Measurements from ENCODE around the gene EIF4EBP2. TPM values are rescaled to one million over a fixed set of nuclear protein-coding genes. Genes with fewer than 3 reads are reported as not detected.

The EIF4EBP2 gene
- total RNA-seq, 1 experiment from 2014 or later, result 93.2 TPM

- H3K56ac ChIP-seq (ENCODE audit: insufficient read length, low read depth, low read length), result no peak overlapping the region
- no peak overlapping the region for H3K23ac ChIP-seq (ENCODE audit: insufficient read length, low read depth, low read length)
- no peaks in the 10 kb centered on the region for H3K4me1 ChIP-seq (ENCODE audit: insufficient read depth, low read length)
- no peak overlapping the region for H3K14ac ChIP-seq (ENCODE audit: insufficient read depth, low read length)
- H2BK15ac ChIP-seq (ENCODE audit: low read depth, low read length), result no peak overlapping the region
- no peaks in the 10 kb centered on the region for H3K9me3 ChIP-seq (ENCODE audit: control insufficient read depth, low read depth, low read length)
- no peaks in the 10 kb centered on the region for H3K23me2 ChIP-seq (ENCODE audit: insufficient read length, low read depth, low read length, poor library complexity, severe bottlenecking)
- H3K9ac ChIP-seq (ENCODE audit: extremely low read depth, insufficient read length, low read length), result no peak overlapping the region
- no peak overlapping the region for H3K27ac ChIP-seq (ENCODE audit: insufficient read length, low read depth, low read length)
- no peak overlapping the region for H3K18ac ChIP-seq (ENCODE audit: insufficient read length, low read depth, low read length)
- H4K5ac ChIP-seq (ENCODE audit: insufficient read length, low read depth, low read length), result no peak overlapping the region
- H4K20me1 ChIP-seq (ENCODE audit: control insufficient read depth, insufficient read depth, insufficient read length), result no peaks in the 10 kb centered on the region
- no peak overlapping the region for H2BK5ac ChIP-seq (ENCODE audit: insufficient read length, low read length)
- DNase-seq, result no peak
- H3K4me2 ChIP-seq (ENCODE audit: insufficient read depth, insufficient read length, low read length), result no peak overlapping the region
- H4K8ac ChIP-seq (replicated peaks; ENCODE audit: insufficient read length, low read depth, low read length), result no peak overlapping the region
- no peak overlapping the region for H2BK12ac ChIP-seq (ENCODE audit: insufficient read length, low read depth, low read length)
- no peaks in the 10 kb centered on the region for H3K27me3 ChIP-seq (ENCODE audit: insufficient read depth, low read length)
- H3K79me2 ChIP-seq (ENCODE audit: insufficient read depth, low read length), result no peaks in the 10 kb centered on the region
- Mint-ChIP-seq H3K27ac (peak overlapping the region in 2 of 3 experiments; percentile 49 to 71; a peak in 2 of 7 replicates), H3K4me3 (no peak overlapping the region), H3K36me3 (ENCODE audit: insufficient read depth in 1 of 3, low read depth in 3 of 3) (peaks cover 16 to 31% (median 24%) of the 10 kb centered on the region in 3 experiments), H3K27me3 (ENCODE audit: low read depth) (peaks cover 4% of the 10 kb centered on the region), H3K4me1 (peaks cover 23 to 26% of the 10 kb centered on the region in 2 experiments), H3K9me3 (peaks cover 4 to 7% of the 10 kb centered on the region in 2 experiments; a peak in 3 of 5 replicates)
- no peak overlapping the region for H2AFZ ChIP-seq (ENCODE audit: low read length)
- H4K91ac ChIP-seq (ENCODE audit: insufficient read length, low read depth, low read length), result no peak overlapping the region
- no peak overlapping the region for H2BK120ac ChIP-seq (ENCODE audit: low read depth, low read length, poor library complexity, severe bottlenecking)
- WGBS (ENCODE audit: extremely low coverage, insufficient read length, low lambda C conversion rate), result no CpG with 5 or more reads among the region's 9 CpGs
- H3K4ac ChIP-seq (ENCODE audit: low read depth, low read length), result no peak overlapping the region
- no peaks in the 10 kb centered on the region for H3K79me1 ChIP-seq (ENCODE audit: insufficient read depth, low read depth, low read length, poor library complexity, severe bottlenecking)
- no peak for TF ChIP-seq CTCF (conservative IDR thresholded peaks at IDR 0.05)
- no peak overlapping the region for H3T11ph ChIP-seq (ENCODE audit: low read length)
- H2AK5ac ChIP-seq (ENCODE audit: insufficient read length, low read length), result no peak overlapping the region
- no peak overlapping the region for H2BK20ac ChIP-seq (ENCODE audit: low read depth, low read length, poor library complexity, severe bottlenecking)
Observed at GRCh38 chr10:70374775-70375614, 28.9 kb upstream of the EIF4EBP2 start.

Data from H9 (cell line).